GM19468 (cell line): Measurements from ENCODE around the gene STUM.
"Not testable (repeated sequence)": the region's sequence is repeated elsewhere in the genome, so short reads cannot be mapped to it uniquely, and the experiment has no call there.

Experiments
- ATAC-seq: cut with Tn5 transposase; IDR thresholded peaks from one replicate; pipeline ENCODE4 v1.9.1; 2021; ENCODE audit warnings: mild to moderate bottlenecking, moderate library complexity, moderate number of reproducible peaks; ENCODE audit not compliant: unreplicated experiment; ENCODE audit errors: extremely low read depth

The STUM gene

GRCh38 chr1:226601456-226601855 is 52.9 kb downstream of the STUM start:
- no peak for ATAC-seq

- ATAC-seq = no peak
Observed at GRCh38 chr1:226602186-226603021, 53.8 kb downstream of the STUM start.

- ATAC-seq = no peak
Observed at GRCh38 chr1:226603022-226603857, 54.7 kb downstream of the STUM start.

- ATAC-seq = no peak
Observed at GRCh38 chr1:226603858-226604559, 55.4 kb downstream of the STUM start.

GRCh38 chr1:226604560-226605317 is 56.2 kb downstream of the STUM start:
- no peak for ATAC-seq

- ATAC-seq = no peak
Observed at GRCh38 chr1:226605318-226605950, 56.9 kb downstream of the STUM start.

- no peak for ATAC-seq
Observed at GRCh38 chr1:226606311-226607267, 58.0 kb downstream of the STUM start.

- ATAC-seq = no peak
Observed at GRCh38 chr1:226607268-226607660, 58.7 kb downstream of the STUM start.

GRCh38 chr1:226607821-226608220 is 59.3 kb downstream of the STUM start:
- no peak for ATAC-seq

GRCh38 chr1:226608699-226609505 is 60.3 kb downstream of the STUM start:
- no peak for ATAC-seq

- no peak for ATAC-seq
Observed at GRCh38 chr1:226609836-226610455, 61.4 kb downstream of the STUM start.

GRCh38 chr1:226610671-226611070 is 62.1 kb downstream of the STUM start:
- no peak for ATAC-seq

- no peak for ATAC-seq
Observed at GRCh38 chr1:226611301-226611700, 62.7 kb downstream of the STUM start.

GRCh38 chr1:226611980-226612379 is 63.4 kb downstream of the STUM start:
- not testable (repeated sequence) for ATAC-seq

- no peak for ATAC-seq
Observed at GRCh38 chr1:226615876-226616275, 67.3 kb downstream of the STUM start.

GRCh38 chr1:226616636-226617035 is 68.1 kb downstream of the STUM start:
- no peak for ATAC-seq

- no peak for ATAC-seq
Observed at GRCh38 chr1:226617109-226617508, 68.5 kb downstream of the STUM start.
